ENCODE measurements around the gene AAGAB.

The AAGAB gene

DNA sequence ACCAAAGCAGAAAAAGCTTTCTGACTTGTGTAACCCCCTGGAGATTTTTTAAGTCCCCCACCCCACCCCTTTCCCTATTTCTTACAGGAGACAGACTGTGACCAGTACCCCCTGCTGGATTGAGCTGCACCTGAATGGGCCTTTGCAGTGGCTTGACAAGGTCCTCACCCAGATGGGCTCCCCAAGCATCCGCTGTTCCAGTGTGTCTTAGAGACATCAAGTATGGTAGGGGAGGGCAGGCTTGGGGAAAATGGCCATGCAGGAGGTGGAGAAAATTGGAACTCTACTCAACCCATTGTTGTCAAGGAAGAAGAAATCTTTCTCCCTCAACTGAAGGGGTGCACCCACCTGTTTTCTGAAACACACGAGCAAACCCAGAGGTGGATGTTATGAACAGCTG lies 64.1 kb downstream of the AAGAB start:
- no peak for DNase-seq (ENCODE audit: low read depth, low spot score)
- in situ Hi-C loops (cut with HindIII; ENCODE audit: low sequenced_read_pairs) = no loop called here
- no peak overlapping the region for H3K4me3 ChIP-seq (ENCODE audit: low read depth, low read length)
- TF ChIP-seq CTCF (IDR thresholded peaks at IDR 0.05; ENCODE audit: low read depth, low read length) = no peak

- in situ Hi-C loops (cut with HindIII; ENCODE audit: low sequenced_read_pairs) = no loop called here
- DNase-seq (ENCODE audit: low read depth, low spot score) = no peak
- no peak for TF ChIP-seq CTCF (IDR thresholded peaks at IDR 0.05; ENCODE audit: low read depth, low read length)
- H3K4me3 ChIP-seq (ENCODE audit: low read depth, low read length) = no peak overlapping the region
These were observed 65.0 kb downstream of the AAGAB start for GRCh38 chr15:67189326-67190051.

GRCh38 chr15:67188551-67189218 lies 65.8 kb downstream of the AAGAB start:
- in situ Hi-C loops (cut with HindIII; ENCODE audit: low sequenced_read_pairs) = no loop called here
- H3K4me3 ChIP-seq (ENCODE audit: low read depth, low read length) = no peak overlapping the region
- TF ChIP-seq CTCF (IDR thresholded peaks at IDR 0.05; ENCODE audit: low read depth, low read length) = no peak
- DNase-seq (ENCODE audit: low read depth, low spot score) = peak; percentile 84

DNA sequence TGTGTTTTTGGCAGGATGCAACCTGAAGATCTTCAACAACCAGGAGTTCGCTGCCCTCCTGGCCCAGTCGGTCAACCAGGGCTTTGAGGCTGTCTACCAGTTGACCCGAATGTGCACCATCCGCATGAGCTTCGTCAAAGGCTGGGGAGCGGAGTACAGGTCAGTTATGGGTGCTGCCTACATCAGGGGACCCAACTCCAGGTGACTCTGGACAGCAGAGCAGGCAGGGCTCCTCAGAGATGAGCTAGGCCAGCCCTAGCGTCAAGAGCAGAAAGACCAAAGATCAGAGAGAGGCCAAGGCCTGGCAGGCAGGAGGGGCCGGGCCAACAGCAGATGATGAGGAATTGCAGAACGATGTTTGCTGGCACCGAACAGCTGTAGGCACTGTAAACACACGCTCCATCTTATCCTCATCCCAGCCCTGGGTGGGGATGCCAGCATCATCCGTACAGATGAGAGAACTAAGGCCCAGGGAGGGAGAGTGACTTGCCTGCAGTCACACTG lies 67.1 kb downstream of the AAGAB start:
- in situ Hi-C loops (cut with HindIII; ENCODE audit: low sequenced_read_pairs) = no loop called here
- DNase-seq (ENCODE audit: low read depth, low spot score) = no peak
- no peak overlapping the region for H3K4me3 ChIP-seq (ENCODE audit: low read depth, low read length)
- TF ChIP-seq CTCF (IDR thresholded peaks at IDR 0.05; ENCODE audit: low read depth, low read length) = no peak

- no peak for TF ChIP-seq CTCF (IDR thresholded peaks at IDR 0.05; ENCODE audit: low read depth, low read length)
- H3K4me3 ChIP-seq (ENCODE audit: low read depth, low read length) = no peak overlapping the region
- no peak for DNase-seq (ENCODE audit: low read depth, low spot score)
- in situ Hi-C loops (cut with HindIII; ENCODE audit: low sequenced_read_pairs) = no loop called here
These were observed 67.8 kb downstream of the AAGAB start for GRCh38 chr15:67186688-67187087.

DNA sequence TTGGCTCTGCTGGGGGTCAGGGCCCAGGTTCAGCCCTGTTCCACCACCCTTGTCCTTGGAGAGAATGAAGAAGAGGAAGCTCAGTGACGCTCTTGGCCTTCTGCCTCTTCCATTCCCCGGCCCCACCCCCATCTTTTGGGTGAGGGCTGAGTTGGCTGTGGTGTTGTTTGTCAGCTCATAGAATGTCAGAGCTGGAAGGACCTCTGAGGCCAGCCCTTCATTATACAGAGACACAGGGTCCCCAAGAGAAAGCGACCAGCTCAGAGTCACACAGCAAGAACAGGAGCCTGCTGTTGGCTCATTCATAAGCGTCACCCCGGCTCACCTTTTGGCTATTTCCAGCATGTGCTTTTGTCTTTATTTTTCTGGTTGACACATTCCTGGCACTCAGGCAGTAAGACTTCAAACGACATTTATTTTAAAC lies 68.2 kb downstream of the AAGAB start:
- in situ Hi-C loops (cut with HindIII; ENCODE audit: low sequenced_read_pairs) = no loop called here
- DNase-seq (ENCODE audit: low read depth, low spot score) = no peak
- no peak overlapping the region for H3K4me3 ChIP-seq (ENCODE audit: low read depth, low read length)
- TF ChIP-seq CTCF (IDR thresholded peaks at IDR 0.05; ENCODE audit: low read depth, low read length) = no peak
